H9 (cell line): ENCODE results near the gene PLPP1. TPM values are rescaled to one million over a fixed set of nuclear protein-coding genes. Genes with fewer than 3 reads are reported as not detected.

Experiments
- DNase-seq: peaks from one replicate; pipeline ENCODE4 v3.0.0-alpha.2; 2017
- H2AFZ ChIP-seq: one replicate; pipeline ENCODE4 v1.6.1; 2013; ENCODE audit warnings: mild to moderate bottlenecking, low read length, control low read depth, moderate library complexity
- H2AK5ac ChIP-seq: 2 replicates; pipeline ENCODE4 v1.6.1; 2013; ENCODE audit warnings: low read length, control low read depth, mixed read lengths; ENCODE audit not compliant: insufficient read length
- H2BK120ac ChIP-seq: one replicate; pipeline ENCODE4 v1.6.1; 2013; ENCODE audit warnings: low read depth, mild to moderate bottlenecking, low read length, control low read depth, inconsistent platforms; ENCODE audit not compliant: poor library complexity, severe bottlenecking
- H2BK12ac ChIP-seq: 2 replicates; pipeline ENCODE4 v1.6.1; 2013; ENCODE audit warnings: low read length, control low read depth, mixed read lengths, low read depth; ENCODE audit not compliant: insufficient read length
- H2BK15ac ChIP-seq: 2 replicates; pipeline ENCODE4 v1.6.1; 2013; ENCODE audit warnings: low read depth, low read length, control low read depth
- H2BK20ac ChIP-seq: one replicate; pipeline ENCODE4 v1.6.1; 2013; ENCODE audit warnings: low read depth, mild to moderate bottlenecking, low read length, control low read depth, inconsistent platforms; ENCODE audit not compliant: poor library complexity, severe bottlenecking
- H2BK5ac ChIP-seq: 2 replicates; pipeline ENCODE4 v1.6.1; 2013; ENCODE audit warnings: low read length, control low read depth, mixed read lengths; ENCODE audit not compliant: insufficient read length
- H3K14ac ChIP-seq: 2 replicates; pipeline ENCODE4 v1.6.1; 2013; ENCODE audit warnings: low read length, control low read depth; ENCODE audit not compliant: insufficient read depth
- H3K18ac ChIP-seq: 2 replicates; pipeline ENCODE4 v1.6.1; 2013; ENCODE audit warnings: low read depth, mild to moderate bottlenecking, mixed read lengths, low read length, control low read depth; ENCODE audit not compliant: insufficient read length
- H3K23ac ChIP-seq: 2 replicates; pipeline ENCODE4 v1.6.1; 2013; ENCODE audit warnings: low read length, control low read depth, mixed read lengths, low read depth; ENCODE audit not compliant: insufficient read length
- H3K23me2 ChIP-seq: 2 replicates; pipeline ENCODE4 v1.6.1; 2013; ENCODE audit warnings: low read depth, mild to moderate bottlenecking, mixed read lengths, low read length, control low read depth; ENCODE audit not compliant: insufficient read length, poor library complexity, severe bottlenecking
- H3K27ac ChIP-seq: 2 replicates; pipeline ENCODE4 v1.5.1; 2013; ENCODE audit warnings: low read length, control low read depth, mixed read lengths, low read depth; ENCODE audit not compliant: insufficient read length
- H3K27me3 ChIP-seq: 2 replicates; pipeline ENCODE4 v1.6.1; 2013; ENCODE audit warnings: low read length, control low read depth, inconsistent platforms; ENCODE audit not compliant: insufficient read depth
- H3K4ac ChIP-seq: 2 replicates; pipeline ENCODE4 v1.6.1; 2013; ENCODE audit warnings: low read depth, mild to moderate bottlenecking, control low read depth, inconsistent platforms, low read length, moderate library complexity
- H3K4me1 ChIP-seq: 2 replicates; pipeline ENCODE4 v1.6.1; 2013; ENCODE audit warnings: low read length, control low read depth, inconsistent platforms; ENCODE audit not compliant: insufficient read depth
- H3K4me2 ChIP-seq: 2 replicates; pipeline ENCODE4 v1.6.1; 2013; ENCODE audit warnings: low read length, control low read depth, mixed read lengths; ENCODE audit not compliant: insufficient read length, insufficient read depth
- H3K56ac ChIP-seq: 2 replicates; pipeline ENCODE4 v1.6.1; 2013; ENCODE audit warnings: low read depth, mild to moderate bottlenecking, mixed read lengths, low read length, control low read depth; ENCODE audit not compliant: insufficient read length
- H3K79me1 ChIP-seq: 2 replicates; pipeline ENCODE4 v1.6.1; 2013; ENCODE audit warnings: low read depth, mild to moderate bottlenecking, moderate library complexity, low read length, control low read depth, inconsistent platforms; ENCODE audit not compliant: insufficient read depth, poor library complexity, severe bottlenecking
- H3K79me2 ChIP-seq: 2 replicates; pipeline ENCODE4 v1.6.1; 2013; ENCODE audit warnings: low read length, control low read depth, inconsistent platforms; ENCODE audit not compliant: insufficient read depth
- H3K9ac ChIP-seq: 2 replicates; pipeline ENCODE4 v1.6.1; 2013; ENCODE audit warnings: low read length, control low read depth, mixed read lengths; ENCODE audit not compliant: insufficient read length; ENCODE audit errors: extremely low read depth
- H3K9me3 ChIP-seq: one replicate; pipeline ENCODE4 v1.6.1; 2013; ENCODE audit warnings: low read depth, low read length, inconsistent platforms; ENCODE audit not compliant: control insufficient read depth
- H3T11ph ChIP-seq: one replicate; pipeline ENCODE4 v1.6.1; 2013; ENCODE audit warnings: mild to moderate bottlenecking, low read length, control low read depth, inconsistent platforms
- H4K20me1 ChIP-seq: one replicate; pipeline ENCODE4 v1.6.1; 2013; ENCODE audit not compliant: control insufficient read depth, insufficient read length, insufficient read depth
- H4K5ac ChIP-seq: 2 replicates; pipeline ENCODE4 v1.6.1; 2013; ENCODE audit warnings: low read depth, mild to moderate bottlenecking, mixed read lengths, low read length, control low read depth; ENCODE audit not compliant: insufficient read length
- H4K8ac ChIP-seq: replicated peaks from 2 replicates; pipeline ENCODE4 v1.6.1; 2013; ENCODE audit warnings: low read length, control low read depth, mixed read lengths, low read depth; ENCODE audit not compliant: insufficient read length
- H4K91ac ChIP-seq: 2 replicates; pipeline ENCODE4 v1.6.1; 2013; ENCODE audit warnings: low read depth, mild to moderate bottlenecking, moderate library complexity, mixed read lengths, low read length, control low read depth; ENCODE audit not compliant: insufficient read length
- H3K27ac Mint-ChIP-seq, 3 experiments: 2 replicates in 2 of 3; 3 replicates in 1 of 3; pipeline ENCODE4 v1.8.0; 2020 to 2021; ENCODE audit warnings: mixed read lengths in 3 of 3, mild to moderate bottlenecking in 1 of 3, moderate library complexity in 1 of 3
- H3K27me3 Mint-ChIP-seq: 2 replicates; pipeline ENCODE4 v1.8.0; 2021; ENCODE audit warnings: low read depth, mild to moderate bottlenecking, moderate library complexity, mixed read lengths
- H3K36me3 Mint-ChIP-seq, 3 experiments: 2 replicates in 2 of 3; 3 replicates in 1 of 3; pipeline ENCODE4 v1.8.0; 2020 to 2021; ENCODE audit warnings: low read depth in 3 of 3, mixed read lengths in 3 of 3; ENCODE audit not compliant: insufficient read depth in 1 of 3
- H3K4me1 Mint-ChIP-seq, 2 experiments: 2 replicates each; pipeline ENCODE4 v1.8.0; 2020; ENCODE audit warnings: mixed read lengths in 2 of 2
- H3K4me3 Mint-ChIP-seq, 2 experiments: 2 replicates in 1 of 2; 3 replicates in 1 of 2; pipeline ENCODE4 v1.8.0; 2020 to 2021; ENCODE audit warnings: mild to moderate bottlenecking in 2 of 2, mixed read lengths in 2 of 2, moderate library complexity in 1 of 2
- H3K9me3 Mint-ChIP-seq, 2 experiments: 2 replicates in 1 of 2; 3 replicates in 1 of 2; pipeline ENCODE4 v1.8.0; 2020; ENCODE audit warnings: mild to moderate bottlenecking in 2 of 2, mixed read lengths in 2 of 2, moderate library complexity in 1 of 2
- WGBS: extraction: QIAGEN DNeasy Blood & Tissue Kit; methylation state at CpG from one replicate; pipeline ENCODE4 v1.1.7; 2013; ENCODE audit warnings: missing lambda C conversion rate, low lambda C conversion rate, mixed read lengths; ENCODE audit not compliant: insufficient read length; ENCODE audit errors: extremely low coverage; 5-methylcytosine and 5-hydroxymethylcytosine counted together
- total RNA-seq: library from RNA; stranded (reverse); gene quantifications from 2 replicates; pipeline ENCODE4 v1.2.1, GENCODE V29; 2021
- TF ChIP-seq, protein P1 (sequence below): fragments of 200-600 bp; sonication (generic); conservative IDR thresholded peaks from 3 replicates; pipeline ENCODE4 v1.8.0; 2021; ENCODE audit warnings: antibody characterized with exemption, mild to moderate bottlenecking

Gene PLPP1
- total RNA-seq, 1 experiment from 2014 or later = 85.9 TPM

GRCh38 chr5:55558484-55558883 is 23.7 kb upstream of the PLPP1 start:
- no CpG with 5 or more reads among the region's 2 CpGs for WGBS
- Histone ChIP-seq H3K18ac (no peak overlapping the region), H3K9ac (no peak overlapping the region), H3K14ac (no peak overlapping the region), H4K5ac (no peak overlapping the region), H2AFZ (no peak overlapping the region), H2BK120ac (no peak overlapping the region), H3K23me2 (no peaks in the 10 kb centered on the region), H3K79me2 (no peaks in the 10 kb centered on the region), H3K56ac (no peak overlapping the region), H3K23ac (no peak overlapping the region), H4K20me1 (no peaks in the 10 kb centered on the region), H4K91ac (no peak overlapping the region), H3K4ac (no peak overlapping the region), H2AK5ac (no peak overlapping the region), H3K27ac (no peak overlapping the region), H3K27me3 (no peaks in the 10 kb centered on the region), H2BK20ac (no peak overlapping the region), H2BK15ac (no peak overlapping the region), H3K9me3 (no peaks in the 10 kb centered on the region), H3K79me1 (no peaks in the 10 kb centered on the region), H2BK12ac (no peak overlapping the region), H2BK5ac (no peak overlapping the region), H3K4me2 (no peak overlapping the region), H3K4me1 (no peaks in the 10 kb centered on the region; the same call in 1 of the 2 replicates), H3T11ph (no peak overlapping the region), H4K8ac (no peak overlapping the region)
- TF ChIP-seq, protein P1, sequence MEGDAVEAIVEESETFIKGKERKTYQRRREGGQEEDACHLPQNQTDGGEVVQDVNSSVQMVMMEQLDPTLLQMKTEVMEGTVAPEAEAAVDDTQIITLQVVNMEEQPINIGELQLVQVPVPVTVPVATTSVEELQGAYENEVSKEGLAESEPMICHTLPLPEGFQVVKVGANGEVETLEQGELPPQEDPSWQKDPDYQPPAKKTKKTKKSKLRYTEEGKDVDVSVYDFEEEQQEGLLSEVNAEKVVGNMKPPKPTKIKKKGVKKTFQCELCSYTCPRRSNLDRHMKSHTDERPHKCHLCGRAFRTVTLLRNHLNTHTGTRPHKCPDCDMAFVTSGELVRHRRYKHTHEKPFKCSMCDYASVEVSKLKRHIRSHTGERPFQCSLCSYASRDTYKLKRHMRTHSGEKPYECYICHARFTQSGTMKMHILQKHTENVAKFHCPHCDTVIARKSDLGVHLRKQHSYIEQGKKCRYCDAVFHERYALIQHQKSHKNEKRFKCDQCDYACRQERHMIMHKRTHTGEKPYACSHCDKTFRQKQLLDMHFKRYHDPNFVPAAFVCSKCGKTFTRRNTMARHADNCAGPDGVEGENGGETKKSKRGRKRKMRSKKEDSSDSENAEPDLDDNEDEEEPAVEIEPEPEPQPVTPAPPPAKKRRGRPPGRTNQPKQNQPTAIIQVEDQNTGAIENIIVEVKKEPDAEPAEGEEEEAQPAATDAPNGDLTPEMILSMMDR = no peak
- DNase-seq = no peak
- Mint-ChIP-seq H3K27ac (no peak overlapping the region), H3K9me3 (peaks cover 0 to 5% of the 10 kb centered on the region in 2 experiments; a peak in 1 of 5 replicates), H3K4me1 (peaks cover 11 to 15% of the 10 kb centered on the region in 2 experiments), H3K4me3 (no peak overlapping the region), H3K27me3 (no peaks in the 10 kb centered on the region), H3K36me3 (no peaks in the 10 kb centered on the region; a peak in 1 of 7 replicates)
